ENCODE data around the gene UTP25. TPM values are rescaled to one million over a fixed set of nuclear protein-coding genes. Genes with fewer than 3 reads are reported as not detected.
A peak's percentile ranks its signal among the peaks of the same experiment; 100 is the strongest.

The UTP25 gene
- total and polyA plus RNA-seq, 2 of the 4 experiments (the other 2 are of a cell fraction) = 7.1 to 17.4 TPM

DNA sequence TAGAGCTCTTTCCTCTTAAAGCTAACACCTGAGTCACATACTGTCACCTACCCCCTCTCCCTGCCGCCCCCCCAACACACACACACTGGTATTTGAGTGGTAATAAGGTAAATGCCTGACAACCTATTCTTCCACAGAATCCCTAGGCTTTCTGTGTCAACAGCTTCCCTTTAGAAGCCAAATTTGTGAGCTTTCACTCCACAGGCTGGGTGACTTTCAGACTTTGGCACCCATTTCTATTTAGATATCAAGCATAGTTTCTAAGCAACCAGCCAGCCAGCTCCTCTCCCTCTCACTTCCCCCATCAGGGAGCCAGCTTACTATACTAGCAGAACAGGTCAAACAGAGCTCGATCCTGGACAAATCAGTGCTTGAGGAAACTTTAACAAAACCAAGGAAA, 40.2 kb upstream of the UTP25 start:
- no peak overlapping the region for H4K91ac ChIP-seq (ENCODE audit: insufficient read depth, low read depth, low read length)
- H3K18ac ChIP-seq (ENCODE audit: low read depth, low read length) = no peak overlapping the region
- no peak overlapping the region for H4K8ac ChIP-seq (ENCODE audit: low read depth in 2 of 2, low read length in 2 of 2)
- H2AK5ac ChIP-seq (ENCODE audit: low read depth, low read length) = no peak overlapping the region
- no peaks in the 10 kb centered on the region for H3K9me3 ChIP-seq (ENCODE audit: control insufficient read depth, insufficient read depth, low read length)
- no peak overlapping the region for H3K4me3 ChIP-seq (ENCODE audit: insufficient read depth, low read depth, low read length)
- peak; percentile 41 for DNase-seq
- H3K4ac ChIP-seq (ENCODE audit: low read depth, low read length) = no peak overlapping the region
- in situ Hi-C loops (cut with MboI; ENCODE audit: low sequenced_read_pairs) (no loop called here), intact Hi-C loops (cut with micrococcal nuclease) (no loop called here), dilution Hi-C loops (cut with HindIII; ENCODE audit: low sequenced_read_pairs, unreplicated experiment) (no loop called here)
- no peak overlapping the region for H2BK20ac ChIP-seq (ENCODE audit: low read depth, low read length)
- no peak overlapping the region for H2BK5ac ChIP-seq (ENCODE audit: low read depth, low read length, poor library complexity, severe bottlenecking)
- H3K9ac ChIP-seq (ENCODE audit: low read depth, low read length) = no peak overlapping the region
- no peak overlapping the region for H2AFZ ChIP-seq (replicated peaks; ENCODE audit: low read length, poor library complexity)
- H2BK15ac ChIP-seq (ENCODE audit: low read depth, low read length) = no peak overlapping the region
- ChIA-PET CTCF (no interaction called here), POLR2A (ENCODE audit: unreplicated experiment) (no interaction called here)
- H2AK9ac ChIP-seq (replicated peaks; ENCODE audit: low read depth, low read length, poor library complexity) = no peak overlapping the region
- peaks cover 5 to 17% of the 10 kb centered on the region in 2 experiments; a peak in 3 of 4 replicates for H3K79me1 ChIP-seq (ENCODE audit: low read depth in 1 of 2, low read length in 2 of 2)
- BruUV-seq (replicated peaks) = no TSS peak
- no peak for ATAC-seq (ENCODE audit: low read depth)
- no peaks in the 10 kb centered on the region for H3K36me3 ChIP-seq (ENCODE audit: control insufficient read depth, insufficient read depth, low read length)
- no peaks in the 10 kb centered on the region; the same call in 1 of the 2 replicates for H3K4me1 ChIP-seq (ENCODE audit: control insufficient read depth, insufficient read depth, low read length)
- no peak overlapping the region for H4K5ac ChIP-seq (ENCODE audit: low read depth, low read length)
- no peak overlapping the region for H3K14ac ChIP-seq (replicated peaks; ENCODE audit: low read depth, low read length)
- no peaks in the 10 kb centered on the region for H4K20me1 ChIP-seq (ENCODE audit: insufficient read depth, low read length)
- no CpG with 5 or more reads among the region's 2 CpGs for WGBS, 2 experiments (ENCODE audit: extremely low coverage in 2 of 2, insufficient read length in 1 of 2)
- TF ChIP-seq MAFK (IDR thresholded peaks at IDR 0.05; ENCODE audit: low read depth, low read length) (no peak), NFE2L2 (IDR thresholded peaks at IDR 0.05; ENCODE audit: low read depth, low read length) (no peak), ELK1 (IDR thresholded peaks at IDR 0.05; ENCODE audit: borderline replicate concordance, low read depth, low read length) (no peak), CHD1 (IDR thresholded peaks at IDR 0.05; ENCODE audit: low read depth, low read length) (no peak), BHLHE40 (IDR thresholded peaks at IDR 0.05; ENCODE audit: low read depth, low read length) (no peak), FOS (IDR thresholded peaks at IDR 0.05; ENCODE audit: low read depth, low read length) (no peak), POLR2A (IDR thresholded peaks at IDR 0.05; ENCODE audit: low read depth, low read length) (no peak), CEBPB (IDR thresholded peaks at IDR 0.05; ENCODE audit: low read depth, low read length) (no peak), MXI1 (IDR thresholded peaks at IDR 0.05; ENCODE audit: borderline replicate concordance, low read depth, low read length) (no peak)
- TF ChIP-seq, protein P1, sequence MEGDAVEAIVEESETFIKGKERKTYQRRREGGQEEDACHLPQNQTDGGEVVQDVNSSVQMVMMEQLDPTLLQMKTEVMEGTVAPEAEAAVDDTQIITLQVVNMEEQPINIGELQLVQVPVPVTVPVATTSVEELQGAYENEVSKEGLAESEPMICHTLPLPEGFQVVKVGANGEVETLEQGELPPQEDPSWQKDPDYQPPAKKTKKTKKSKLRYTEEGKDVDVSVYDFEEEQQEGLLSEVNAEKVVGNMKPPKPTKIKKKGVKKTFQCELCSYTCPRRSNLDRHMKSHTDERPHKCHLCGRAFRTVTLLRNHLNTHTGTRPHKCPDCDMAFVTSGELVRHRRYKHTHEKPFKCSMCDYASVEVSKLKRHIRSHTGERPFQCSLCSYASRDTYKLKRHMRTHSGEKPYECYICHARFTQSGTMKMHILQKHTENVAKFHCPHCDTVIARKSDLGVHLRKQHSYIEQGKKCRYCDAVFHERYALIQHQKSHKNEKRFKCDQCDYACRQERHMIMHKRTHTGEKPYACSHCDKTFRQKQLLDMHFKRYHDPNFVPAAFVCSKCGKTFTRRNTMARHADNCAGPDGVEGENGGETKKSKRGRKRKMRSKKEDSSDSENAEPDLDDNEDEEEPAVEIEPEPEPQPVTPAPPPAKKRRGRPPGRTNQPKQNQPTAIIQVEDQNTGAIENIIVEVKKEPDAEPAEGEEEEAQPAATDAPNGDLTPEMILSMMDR (conservative IDR thresholded peaks at IDR 0.05; ENCODE audit: low read depth, low read length) = no peak
- H3K9me1 ChIP-seq (ENCODE audit: insufficient read depth, low read length) = peaks cover 11% of the 10 kb centered on the region; the same call in 1 of the 2 replicates
- no peak overlapping the region for H3K4me2 ChIP-seq (ENCODE audit: low read depth, low read length)
- no peak overlapping the region for H3K23ac ChIP-seq (ENCODE audit: low read depth, low read length)
- peaks cover 3% of the 10 kb centered on the region; the same call in 1 of the 2 replicates for H3K27me3 ChIP-seq (ENCODE audit: control insufficient read depth, insufficient read depth, low read length)
- H3K27ac ChIP-seq (ENCODE audit: insufficient read depth, low read length) = no peak overlapping the region
- H2BK120ac ChIP-seq (ENCODE audit: low read depth, low read length) = no peak overlapping the region
- no peak overlapping the region for H3K56ac ChIP-seq (ENCODE audit: extremely low read depth, insufficient read depth, low read length)
